Activated CD8-positive, alpha-beta T cell treated with anti-CD3 and anti-CD28 coated beads, Interleukin-2, amount 10 ng/mL, durations not matched to agents 7 days and 5 days (primary cell): ENCODE data around the gene KCTD4. TPM values are rescaled to one million over a fixed set of nuclear protein-coding genes. Genes with fewer than 3 reads are reported as not detected.
"Not testable (repeated sequence)": the region's sequence is repeated elsewhere in the genome, so short reads cannot be mapped to it uniquely, and the experiment has no call there.

ENCODE experiments used
- ATAC-seq: fragments of 150-1000 bp; cut with Tn5 transposase; one replicate; pipeline ENCODE4 v1.10.0; 2021; ENCODE audit warnings: moderate library complexity
- CTCF ChIA-PET: fragments of 350-600 bp; sonication (Branson Sonifier 250); formaldehyde crosslinking; loops from one replicate; lab custom pipeline; 2021; ENCODE audit warnings: antibody characterized with exemption; lab: Charles Lee
- POLR2A ChIA-PET: fragments of 350-600 bp; sonication (Branson Sonifier 250); formaldehyde crosslinking; loops from one replicate; lab custom pipeline; 2021; ENCODE audit warnings: antibody characterized with exemption; lab: Charles Lee
- DNase-seq: peaks from one replicate; pipeline ENCODE4 v3.0.0-alpha.2; 2020
- H3K27ac Mint-ChIP-seq: one replicate; pipeline ENCODE4 v1.8.0; 2021; ENCODE audit warnings: mild to moderate bottlenecking, mixed read lengths
- H3K27me3 Mint-ChIP-seq: one replicate; pipeline ENCODE4 v1.8.0; 2021; ENCODE audit warnings: low read depth, mixed read lengths
- H3K36me3 Mint-ChIP-seq: one replicate; pipeline ENCODE4 v1.8.0; 2021; ENCODE audit warnings: low read depth, mixed read lengths
- H3K4me1 Mint-ChIP-seq: one replicate; pipeline ENCODE4 v1.8.0; 2021; ENCODE audit warnings: low read depth, mixed read lengths
- H3K4me3 Mint-ChIP-seq: one replicate; pipeline ENCODE4 v1.8.0; 2021; ENCODE audit warnings: mild to moderate bottlenecking, mixed read lengths
- H3K9me3 Mint-ChIP-seq: one replicate; pipeline ENCODE4 v1.8.0; 2022; ENCODE audit warnings: mixed read lengths; ENCODE audit not compliant: insufficient read depth
- total RNA-seq, 2 experiments: library from RNA; stranded (reverse); gene quantifications; one replicate each; pipeline ENCODE4 v1.2.3, GENCODE V29; 2021

KCTD4 gene
- not detected for total RNA-seq

DNA sequence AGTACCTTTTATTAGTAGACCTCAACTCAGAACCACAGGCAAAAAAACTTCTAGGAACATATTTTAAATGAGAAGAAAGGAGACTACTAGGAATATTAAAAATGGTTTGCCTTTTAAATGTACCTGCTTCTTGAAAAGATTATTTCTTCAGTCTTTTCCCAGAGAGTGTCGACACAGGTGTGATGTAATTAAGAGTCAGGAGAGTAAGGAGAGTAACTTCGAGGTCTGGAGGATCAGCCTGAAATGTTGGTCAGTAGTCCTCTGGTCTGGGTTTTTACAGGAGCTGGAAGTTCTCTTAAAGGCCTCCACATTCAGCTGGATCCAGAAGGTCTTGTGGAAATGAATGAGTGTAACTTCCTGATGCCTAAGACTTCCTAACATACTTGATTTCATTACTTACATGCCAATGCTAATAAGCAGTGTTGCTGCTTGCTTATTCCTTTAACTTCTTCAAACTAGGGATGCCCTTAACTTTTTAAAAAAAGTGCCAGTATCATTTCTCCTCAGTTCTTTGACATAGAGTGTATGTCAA, at the start of gene KCTD4:
TSS of gene KCTD4 (minus strand) at position 345 of the 532 bp plus-strand sequence. CDS start 6,478 bp downstream, outside the sequence.
- CTCF ChIA-PET = no interaction called here
- ATAC-seq (no peak), DNase-seq (no peak)
- Mint-ChIP-seq H3K4me1 (peaks cover 7% of the 10 kb centered on the region), H3K27ac (no peak within 1 kb of the TSS), H3K4me3 (no peak within 1 kb of the TSS), H3K9me3 (no peaks in the 10 kb centered on the region), H3K36me3 (peaks cover 5% of the 10 kb centered on the region), H3K27me3 (no peaks in the 10 kb centered on the region)
- POLR2A ChIA-PET = no interaction called here

DNA sequence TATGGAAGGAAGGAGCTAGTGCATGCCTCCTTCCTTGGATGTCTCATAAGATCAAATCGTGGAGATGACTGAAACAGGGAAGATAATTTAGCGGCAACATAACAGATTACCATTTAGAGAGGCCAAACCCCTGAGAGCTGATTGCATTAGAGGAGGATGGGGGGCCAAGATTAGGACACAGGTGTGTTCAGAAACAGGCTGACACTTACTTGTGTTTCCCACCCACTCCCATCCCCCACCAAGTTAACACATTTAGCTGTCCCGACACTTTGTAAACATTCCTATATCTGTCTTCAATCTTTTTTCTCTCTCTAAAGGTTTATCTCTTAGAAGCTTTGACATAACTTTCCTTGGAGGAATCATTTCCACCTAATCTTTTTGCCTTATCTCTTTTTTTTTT, 48.8 kb upstream of the KCTD4 start:
- ATAC-seq (no peak), DNase-seq (no peak)
- H3K27ac Mint-ChIP-seq = no peak overlapping the region
- POLR2A ChIA-PET = no interaction called here
- no peaks in the 10 kb centered on the region for H3K4me1 Mint-ChIP-seq
- H3K9me3 Mint-ChIP-seq = no peaks in the 10 kb centered on the region
- H3K36me3 Mint-ChIP-seq = peaks cover 8% of the 10 kb centered on the region
- no peaks in the 10 kb centered on the region for H3K27me3 Mint-ChIP-seq
- H3K4me3 Mint-ChIP-seq = no peak overlapping the region
- CTCF ChIA-PET = no interaction called here

DNA sequence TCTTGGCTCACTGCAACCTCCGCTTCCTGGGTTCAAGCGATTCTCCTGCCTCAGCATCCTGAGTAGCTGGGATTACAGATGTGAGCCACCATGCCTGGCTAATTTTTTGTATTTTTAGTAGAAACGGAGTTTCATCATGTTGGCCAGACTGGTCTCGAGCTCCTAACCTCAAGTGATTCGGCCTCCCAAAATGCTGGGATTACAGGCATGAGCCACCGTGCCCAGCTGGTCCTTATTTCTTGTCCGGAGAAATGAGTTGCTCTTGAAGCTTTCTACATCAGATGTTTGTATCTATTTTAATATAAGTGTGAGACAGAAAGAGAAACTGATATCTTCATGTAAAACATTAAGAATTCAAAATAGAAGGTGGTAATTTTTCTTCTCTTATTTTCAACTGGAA, 43.9 kb upstream of the KCTD4 start:
- H3K27ac Mint-ChIP-seq, DNase-seq, H3K4me1 Mint-ChIP-seq, CTCF ChIA-PET, H3K9me3 Mint-ChIP-seq, POLR2A ChIA-PET, ATAC-seq, H3K27me3 Mint-ChIP-seq, H3K36me3 Mint-ChIP-seq, H3K4me3 Mint-ChIP-seq: not testable (repeated sequence)

DNA sequence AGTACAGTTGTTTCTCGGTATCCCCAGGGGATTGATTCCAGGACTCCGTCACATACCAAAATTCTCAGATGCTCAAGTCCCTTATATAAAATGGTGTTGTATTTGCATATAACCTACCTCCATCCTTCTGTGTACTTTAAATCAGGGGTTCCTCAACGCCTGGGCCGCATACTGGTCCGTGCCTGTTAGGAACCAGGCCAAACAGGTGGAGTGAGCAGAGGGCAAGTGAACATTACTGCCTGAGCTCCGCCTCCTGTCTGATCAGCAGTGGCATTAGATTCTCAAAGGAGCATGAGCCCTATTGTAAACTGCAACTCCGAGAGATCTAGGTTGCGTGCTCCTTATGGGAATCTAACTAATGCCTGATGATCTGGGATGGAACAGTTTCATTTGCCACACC, 42.2 kb upstream of the KCTD4 start:
- CTCF ChIA-PET = no interaction called here
- Mint-ChIP-seq H3K4me3 (no peak overlapping the region), H3K4me1 (no peaks in the 10 kb centered on the region), H3K36me3 (no peaks in the 10 kb centered on the region), H3K27ac (no peak overlapping the region), H3K9me3 (no peaks in the 10 kb centered on the region), H3K27me3 (no peaks in the 10 kb centered on the region)
- DNase-seq = no peak
- no peak for ATAC-seq
- POLR2A ChIA-PET = no interaction called here

DNA sequence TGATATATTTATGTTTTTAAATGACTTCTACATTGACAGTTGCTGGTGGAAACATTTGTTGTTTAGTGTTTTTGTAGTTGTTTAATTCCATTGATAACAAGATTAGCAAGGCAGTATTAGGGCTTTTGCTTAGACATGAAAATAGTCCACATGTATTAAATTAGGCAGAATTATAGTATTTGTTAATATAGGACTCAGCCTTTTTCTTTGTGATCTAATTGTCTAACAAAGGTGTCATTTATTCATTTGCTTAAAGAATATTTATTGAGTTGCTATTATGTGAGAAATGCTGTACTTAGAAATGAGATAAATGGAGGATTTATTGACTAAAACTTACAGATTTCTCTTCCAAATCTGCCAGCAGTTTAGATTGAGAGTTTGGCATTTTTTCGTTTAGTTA, 41.7 kb upstream of the KCTD4 start:
- ATAC-seq (no peak), DNase-seq (no peak)
- Mint-ChIP-seq H3K4me3 (no peak overlapping the region), H3K36me3 (no peaks in the 10 kb centered on the region), H3K9me3 (no peaks in the 10 kb centered on the region), H3K27ac (no peak overlapping the region), H3K4me1 (no peaks in the 10 kb centered on the region), H3K27me3 (no peaks in the 10 kb centered on the region)
- POLR2A ChIA-PET = no interaction called here
- CTCF ChIA-PET = no interaction called here

DNA sequence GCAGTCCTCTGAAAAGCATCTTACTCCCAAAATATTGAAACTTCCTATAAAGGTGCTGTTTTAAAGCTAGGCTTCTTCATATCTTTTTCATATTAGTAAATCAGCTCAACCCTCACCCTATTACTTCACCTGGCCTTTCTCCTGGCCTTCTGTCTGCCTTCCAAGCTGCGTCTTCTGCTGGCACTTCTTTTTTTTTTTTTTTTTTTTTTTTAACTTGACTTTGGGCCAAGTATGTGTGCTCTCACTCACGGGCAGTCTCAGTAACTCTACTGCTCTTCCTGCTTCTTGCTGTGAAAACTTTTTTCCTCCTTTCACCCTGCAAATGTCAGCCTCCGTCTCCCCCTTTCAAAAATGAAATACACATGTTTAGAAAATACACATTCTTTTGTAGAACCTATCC, 41.2 kb upstream of the KCTD4 start:
- no peak overlapping the region for H3K27ac Mint-ChIP-seq
- POLR2A ChIA-PET = no interaction called here
- H3K9me3 Mint-ChIP-seq = no peaks in the 10 kb centered on the region
- H3K27me3 Mint-ChIP-seq = no peaks in the 10 kb centered on the region
- CTCF ChIA-PET = no interaction called here
- no peaks in the 10 kb centered on the region for H3K4me1 Mint-ChIP-seq
- H3K36me3 Mint-ChIP-seq = no peaks in the 10 kb centered on the region
- no peak overlapping the region for H3K4me3 Mint-ChIP-seq
- ATAC-seq (no peak), DNase-seq (no peak)

DNA sequence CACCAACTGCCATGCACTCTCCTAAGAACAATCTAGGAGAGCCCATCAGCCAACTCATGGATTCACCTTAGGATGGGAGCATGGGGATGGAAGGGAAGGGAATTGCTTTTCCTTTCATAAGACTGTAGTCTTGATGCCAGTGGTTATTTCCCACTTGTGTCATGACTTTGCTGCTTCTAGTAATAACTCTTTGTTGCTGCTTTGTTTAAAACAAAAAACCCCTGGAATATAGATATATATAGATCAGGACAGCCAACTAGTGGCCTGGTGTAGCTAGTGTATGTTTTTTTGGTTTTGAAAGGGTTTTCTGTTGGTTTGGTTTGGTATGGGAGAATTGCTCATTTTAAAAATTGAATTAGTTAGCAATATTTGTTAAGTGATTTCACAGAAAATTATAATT, 39.3 kb upstream of the KCTD4 start:
- no peak overlapping the region for H3K4me3 Mint-ChIP-seq
- no peak for DNase-seq
- H3K9me3 Mint-ChIP-seq = no peaks in the 10 kb centered on the region
- H3K36me3 Mint-ChIP-seq = no peaks in the 10 kb centered on the region
- no peak for ATAC-seq
- ChIA-PET POLR2A (no interaction called here), CTCF (interaction anchor here (1.5 kb wide), 1 partner anchor 193 kb away, joined by 5 read pairs; no protein-coding TSS in a partner anchor)
- H3K27ac Mint-ChIP-seq = no peak overlapping the region
- H3K4me1 Mint-ChIP-seq = no peaks in the 10 kb centered on the region
- H3K27me3 Mint-ChIP-seq = no peaks in the 10 kb centered on the region

DNA sequence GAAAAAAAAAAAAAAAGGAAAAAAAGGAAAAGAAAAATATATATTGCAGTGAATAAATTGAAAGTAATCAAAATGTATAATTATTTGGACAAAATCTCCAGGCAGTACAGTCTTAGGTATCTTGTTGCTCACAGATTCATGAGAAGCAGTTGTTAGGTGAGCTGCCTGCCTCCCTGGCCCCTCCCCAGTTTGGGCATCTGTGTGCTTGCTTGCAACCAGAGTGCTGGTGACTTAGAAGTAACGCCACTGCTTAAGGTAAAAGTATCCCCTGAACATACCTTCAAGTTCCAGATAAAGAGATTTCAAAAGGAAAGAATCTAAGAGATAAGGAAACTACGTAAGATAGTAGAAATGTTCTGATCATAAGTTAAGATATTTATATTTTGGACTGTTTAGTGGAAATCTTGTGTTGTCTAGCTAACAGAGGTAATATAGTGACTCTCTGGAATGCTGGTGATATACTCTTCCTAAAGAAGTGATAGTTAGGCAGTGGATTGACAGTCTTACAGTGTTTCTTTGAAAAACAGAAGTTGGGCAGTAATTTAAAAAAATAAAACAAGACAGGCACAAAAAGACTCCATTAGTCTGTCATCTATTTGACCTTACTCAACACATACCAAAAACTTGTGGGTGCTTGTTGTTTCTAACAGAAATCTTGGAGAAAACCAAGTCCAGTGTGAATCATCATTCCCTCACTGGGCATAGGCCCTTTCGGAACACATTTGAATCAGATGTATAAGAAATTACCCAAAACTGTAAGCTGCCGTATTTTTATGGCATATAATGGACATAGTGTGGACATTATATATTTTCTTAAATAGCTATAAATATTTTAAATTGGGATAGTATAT, 38.3 kb upstream of the KCTD4 start:
- ATAC-seq (no peak), DNase-seq (no peak)
- H3K4me1 Mint-ChIP-seq = no peaks in the 10 kb centered on the region
- H3K9me3 Mint-ChIP-seq = no peaks in the 10 kb centered on the region
- no peak overlapping the region for H3K27ac Mint-ChIP-seq
- CTCF ChIA-PET = interaction anchor here (1.5 kb wide), 1 partner anchor 192 kb away, joined by 5 read pairs; no protein-coding TSS in a partner anchor
- no peak overlapping the region for H3K4me3 Mint-ChIP-seq
- H3K27me3 Mint-ChIP-seq = no peaks in the 10 kb centered on the region
- POLR2A ChIA-PET = no interaction called here
- no peaks in the 10 kb centered on the region for H3K36me3 Mint-ChIP-seq

DNA sequence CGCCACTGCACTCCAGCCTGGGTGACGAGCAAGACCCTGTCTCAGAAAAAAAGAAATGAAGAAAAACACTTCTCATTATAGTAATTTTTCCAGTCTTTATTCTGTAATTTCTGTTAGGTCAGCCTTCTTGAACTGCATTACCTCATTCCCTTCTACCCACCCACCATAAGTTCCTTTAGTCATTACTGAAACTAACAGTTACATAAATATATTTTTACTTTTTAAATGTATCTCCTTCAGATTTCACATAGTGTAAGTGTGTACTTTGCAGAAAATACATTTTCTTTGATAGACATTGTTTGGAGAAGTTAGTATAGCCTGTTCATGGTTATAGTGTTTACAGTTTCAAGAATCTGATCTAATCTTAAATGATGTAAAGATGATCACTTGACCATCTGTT, 31.7 kb upstream of the KCTD4 start:
- no peaks in the 10 kb centered on the region for H3K9me3 Mint-ChIP-seq
- no peak for ATAC-seq
- no peak overlapping the region for H3K4me3 Mint-ChIP-seq
- CTCF ChIA-PET = interaction anchor here (1.1 kb wide), 1 partner anchor 49 kb away, joined by 3 read pairs; no protein-coding TSS in a partner anchor
- POLR2A ChIA-PET = no interaction called here
- no peak overlapping the region for H3K27ac Mint-ChIP-seq
- peaks cover 7% of the 10 kb centered on the region for H3K36me3 Mint-ChIP-seq
- no peaks in the 10 kb centered on the region for H3K4me1 Mint-ChIP-seq
- H3K27me3 Mint-ChIP-seq = no peaks in the 10 kb centered on the region
- no peak for DNase-seq

DNA sequence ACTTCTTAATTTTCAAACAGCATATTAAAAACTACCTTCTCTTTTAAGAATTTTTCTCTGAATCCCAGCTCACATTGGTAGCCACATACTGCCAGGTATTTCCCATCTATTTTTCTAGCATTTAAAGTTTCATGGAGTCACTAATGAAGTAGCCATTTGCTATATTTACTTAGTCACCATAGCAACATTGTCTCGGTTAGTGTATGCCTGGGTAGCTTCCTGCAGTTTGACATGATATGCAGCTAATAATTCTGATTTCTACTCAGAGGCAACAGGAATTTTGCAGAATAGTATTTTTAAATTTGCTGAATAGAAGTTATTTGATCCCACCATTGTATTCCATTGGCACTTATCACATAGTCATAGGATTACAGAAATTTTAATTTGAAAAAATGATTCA, 30.9 kb upstream of the KCTD4 start:
- no peak for DNase-seq
- ChIA-PET CTCF (interaction anchor here (0.6 to 1.1 kb wide), 3 partner anchors 21 to 119 kb away, joined by 3 read pairs; no protein-coding TSS in a partner anchor), POLR2A (no interaction called here)
- Mint-ChIP-seq H3K4me3 (no peak overlapping the region), H3K4me1 (no peaks in the 10 kb centered on the region), H3K27me3 (no peaks in the 10 kb centered on the region), H3K9me3 (no peaks in the 10 kb centered on the region), H3K36me3 (peaks cover 7% of the 10 kb centered on the region), H3K27ac (no peak overlapping the region)
- no peak for ATAC-seq

DNA sequence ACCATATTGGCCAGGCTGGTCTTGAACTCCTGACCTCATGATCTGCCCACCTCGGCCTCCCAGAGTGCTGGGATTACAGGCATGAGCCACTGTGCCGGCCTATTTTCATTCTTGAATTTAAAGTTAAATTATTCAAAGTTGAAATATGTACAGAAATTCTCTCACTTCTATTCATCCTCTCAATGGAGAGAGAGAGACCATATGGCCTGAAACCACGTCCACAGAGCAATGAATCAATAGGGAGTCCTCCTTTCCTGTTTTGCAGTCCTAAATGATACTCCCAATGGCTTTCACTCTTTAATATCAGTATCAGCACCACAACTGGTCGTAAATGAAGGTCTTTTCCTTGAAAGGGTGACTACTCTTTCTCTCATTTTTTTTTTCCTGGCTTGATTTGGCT, 30.5 kb upstream of the KCTD4 start:
- H3K36me3 Mint-ChIP-seq = peaks cover 7% of the 10 kb centered on the region
- no peak for DNase-seq
- ChIA-PET CTCF (interaction anchor here (0.6 to 0.9 kb wide), 2 partner anchors 20 to 119 kb away, joined by 3 read pairs; no protein-coding TSS in a partner anchor), POLR2A (no interaction called here)
- H3K4me3 Mint-ChIP-seq = no peak overlapping the region
- ATAC-seq = no peak
- no peaks in the 10 kb centered on the region for H3K9me3 Mint-ChIP-seq
- no peaks in the 10 kb centered on the region for H3K4me1 Mint-ChIP-seq
- H3K27me3 Mint-ChIP-seq = no peaks in the 10 kb centered on the region
- no peak overlapping the region for H3K27ac Mint-ChIP-seq

DNA sequence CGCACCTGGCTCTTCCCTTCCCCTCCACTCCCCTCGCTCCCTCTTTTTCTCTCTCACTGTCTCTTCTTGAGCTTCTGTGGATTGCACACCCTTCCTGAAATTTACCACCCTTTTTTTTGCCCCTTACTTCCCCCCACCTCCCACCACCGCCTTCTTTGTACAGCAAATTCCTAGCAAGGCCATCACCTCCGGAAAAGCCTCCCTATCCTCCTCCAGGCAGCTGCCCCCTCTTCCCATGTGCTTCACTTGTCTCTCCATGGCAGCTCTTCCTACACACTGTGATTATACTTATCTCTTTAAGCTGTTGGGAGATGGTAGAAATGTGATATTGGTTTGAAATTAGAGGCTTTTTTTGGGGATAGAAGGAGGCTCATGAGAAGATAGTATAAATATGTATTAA, 28.3 kb upstream of the KCTD4 start:
- ATAC-seq (no peak), DNase-seq (no peak)
- peaks cover 7% of the 10 kb centered on the region for H3K36me3 Mint-ChIP-seq
- no peaks in the 10 kb centered on the region for H3K27me3 Mint-ChIP-seq
- ChIA-PET CTCF (no interaction called here), POLR2A (no interaction called here)
- H3K27ac Mint-ChIP-seq = no peak overlapping the region
- H3K4me3 Mint-ChIP-seq = no peak overlapping the region
- no peaks in the 10 kb centered on the region for H3K4me1 Mint-ChIP-seq
- no peaks in the 10 kb centered on the region for H3K9me3 Mint-ChIP-seq
